NCI-H1694 (cell line): ENCODE results near the gene GART.

Source experiments
- DNase-seq: peaks from one replicate; lab custom pipeline; 2025; lab: John Stamatoyannopoulos, UW

The GART gene

DNA sequence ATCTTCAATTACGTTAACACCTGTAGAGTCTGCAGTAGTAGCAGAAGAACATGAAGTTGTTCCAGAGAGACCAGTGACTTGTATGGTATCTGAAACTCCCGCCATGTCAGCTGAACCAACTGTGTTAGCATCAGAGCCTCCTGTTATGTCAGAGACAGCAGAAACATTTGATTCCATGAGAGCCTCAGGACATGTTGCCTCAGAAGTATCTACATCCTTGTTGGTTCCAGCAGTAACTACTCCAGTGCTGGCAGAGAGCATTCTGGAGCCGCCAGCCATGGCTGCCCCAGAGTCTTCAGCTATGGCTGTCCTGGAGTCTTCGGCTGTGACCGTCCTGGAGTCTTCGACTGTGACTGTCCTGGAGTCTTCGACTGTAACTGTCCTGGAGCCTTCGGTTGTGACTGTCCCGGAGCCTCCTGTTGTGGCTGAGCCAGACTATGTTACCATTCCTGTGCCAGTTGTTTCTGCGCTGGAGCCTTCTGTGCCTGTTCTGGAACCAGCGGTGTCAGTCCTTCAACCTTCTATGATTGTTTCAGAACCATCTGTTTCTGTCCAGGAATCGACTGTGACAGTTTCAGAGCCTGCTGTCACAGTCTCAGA lies 11.2 kb upstream of the GART start:
- DNase-seq, result no peak

DNA sequence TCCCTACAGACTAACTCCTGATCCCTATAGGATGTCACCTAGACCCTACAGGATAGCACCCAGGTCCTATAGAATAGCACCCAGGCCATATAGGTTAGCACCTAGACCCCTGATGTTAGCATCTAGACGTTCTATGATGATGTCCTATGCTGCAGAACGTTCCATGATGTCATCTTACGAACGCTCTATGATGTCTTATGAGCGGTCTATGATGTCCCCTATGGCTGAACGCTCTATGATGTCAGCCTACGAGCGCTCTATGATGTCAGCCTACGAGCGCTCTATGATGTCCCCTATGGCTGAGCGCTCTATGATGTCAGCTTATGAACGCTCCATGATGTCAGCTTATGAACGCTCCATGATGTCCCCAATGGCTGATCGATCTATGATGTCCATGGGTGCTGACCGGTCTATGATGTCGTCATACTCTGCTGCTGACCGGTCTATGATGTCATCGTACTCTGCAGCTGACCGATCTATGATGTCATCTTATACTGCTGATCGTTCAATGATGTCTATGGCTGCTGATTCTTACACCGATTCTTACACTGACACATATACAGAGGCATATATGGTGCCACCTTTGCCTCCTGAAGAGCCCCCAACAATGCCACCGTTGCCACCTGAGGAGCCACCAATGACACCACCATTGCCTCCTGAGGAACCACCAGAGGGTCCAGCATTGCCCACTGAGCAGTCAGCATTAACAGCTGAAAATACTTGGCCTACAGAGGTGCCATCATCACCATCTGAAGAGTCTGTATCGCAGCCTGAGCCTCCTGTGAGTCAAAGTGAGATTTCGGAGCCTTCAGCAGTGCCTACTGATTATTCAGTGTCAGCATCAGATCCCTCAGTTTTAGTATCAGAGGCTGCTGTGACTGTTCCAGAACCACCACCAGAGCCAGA lies 10.4 kb upstream of the GART start:
- no peak for DNase-seq

DNA sequence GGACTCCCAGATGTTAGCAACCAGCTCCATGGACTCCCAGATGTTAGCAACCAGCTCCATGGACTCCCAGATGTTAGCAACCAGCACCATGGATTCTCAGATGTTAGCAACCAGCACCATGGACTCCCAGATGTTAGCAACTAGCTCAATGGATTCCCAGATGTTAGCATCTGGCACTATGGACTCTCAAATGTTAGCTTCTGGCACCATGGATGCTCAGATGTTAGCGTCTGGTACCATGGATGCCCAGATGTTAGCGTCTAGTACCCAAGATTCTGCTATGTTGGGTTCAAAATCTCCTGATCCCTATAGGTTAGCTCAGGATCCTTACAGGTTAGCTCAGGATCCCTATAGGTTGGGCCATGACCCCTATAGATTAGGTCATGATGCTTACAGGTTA lies 9.7 kb upstream of the GART start:
- no peak for DNase-seq

DNA sequence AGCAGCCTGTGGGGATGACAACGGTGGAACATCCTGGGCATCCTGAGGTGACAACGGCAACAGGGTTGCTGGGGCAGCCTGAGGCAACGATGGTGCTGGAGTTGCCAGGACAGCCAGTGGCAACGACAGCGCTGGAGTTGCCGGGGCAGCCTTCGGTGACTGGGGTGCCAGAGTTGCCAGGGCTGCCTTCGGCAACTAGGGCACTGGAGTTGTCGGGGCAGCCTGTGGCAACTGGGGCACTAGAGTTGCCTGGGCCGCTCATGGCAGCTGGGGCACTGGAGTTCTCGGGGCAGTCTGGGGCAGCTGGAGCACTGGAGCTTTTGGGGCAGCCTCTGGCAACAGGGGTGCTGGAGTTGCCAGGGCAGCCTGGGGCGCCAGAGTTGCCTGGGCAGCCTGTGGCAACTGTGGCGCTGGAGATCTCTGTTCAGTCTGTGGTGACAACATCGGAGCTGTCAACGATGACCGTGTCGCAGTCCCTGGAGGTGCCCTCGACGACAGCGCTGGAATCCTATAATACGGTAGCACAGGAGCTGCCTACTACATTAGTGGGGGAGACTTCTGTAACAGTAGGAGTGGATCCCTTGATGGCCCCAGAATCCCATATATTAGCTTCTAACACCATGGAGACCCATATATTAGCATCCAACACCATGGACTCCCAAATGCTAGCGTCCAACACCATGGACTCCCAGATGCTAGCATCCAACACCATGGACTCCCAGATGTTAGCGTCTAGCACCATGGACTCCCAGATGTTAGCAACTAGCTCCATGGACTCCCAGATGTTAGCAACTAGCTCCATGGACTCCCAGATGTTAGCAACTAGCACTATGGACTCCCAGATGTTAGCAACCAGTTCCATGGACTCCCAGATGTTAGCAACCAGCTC lies 9.1 kb upstream of the GART start:
- no peak for DNase-seq

DNA sequence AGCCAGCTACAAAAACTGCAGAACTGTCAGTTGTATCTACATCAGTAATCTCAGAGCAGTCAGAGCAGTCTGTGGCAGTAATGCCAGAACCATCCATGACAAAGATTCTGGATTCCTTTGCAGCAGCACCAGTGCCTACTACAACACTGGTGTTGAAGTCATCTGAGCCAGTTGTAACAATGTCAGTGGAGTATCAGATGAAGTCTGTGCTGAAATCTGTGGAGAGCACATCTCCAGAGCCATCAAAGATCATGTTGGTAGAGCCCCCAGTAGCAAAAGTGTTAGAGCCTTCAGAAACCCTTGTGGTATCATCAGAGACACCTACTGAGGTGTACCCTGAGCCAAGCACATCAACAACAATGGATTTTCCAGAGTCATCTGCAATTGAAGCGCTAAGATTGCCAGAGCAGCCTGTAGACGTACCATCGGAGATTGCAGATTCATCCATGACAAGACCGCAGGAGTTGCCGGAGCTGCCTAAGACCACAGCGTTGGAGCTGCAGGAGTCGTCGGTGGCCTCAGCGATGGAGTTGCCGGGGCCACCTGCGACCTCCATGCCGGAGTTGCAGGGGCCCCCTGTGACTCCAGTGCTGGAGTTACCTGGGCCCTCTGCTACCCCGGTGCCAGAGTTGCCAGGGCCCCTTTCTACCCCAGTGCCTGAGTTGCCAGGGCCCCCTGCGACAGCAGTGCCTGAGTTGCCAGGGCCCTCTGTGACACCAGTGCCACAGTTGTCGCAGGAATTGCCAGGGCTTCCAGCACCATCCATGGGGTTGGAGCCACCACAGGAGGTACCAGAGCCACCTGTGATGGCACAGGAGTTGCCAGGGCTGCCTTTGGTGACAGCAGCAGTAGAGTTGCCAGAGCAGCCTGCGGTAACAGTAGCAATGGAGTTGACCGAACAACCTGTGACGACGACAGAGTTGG lies 8.2 kb upstream of the GART start:
- DNase-seq, result no peak

GRCh38 chr21:33546086-33546485 lies 4.2 kb upstream of the GART start:
- no peak for DNase-seq

DNA sequence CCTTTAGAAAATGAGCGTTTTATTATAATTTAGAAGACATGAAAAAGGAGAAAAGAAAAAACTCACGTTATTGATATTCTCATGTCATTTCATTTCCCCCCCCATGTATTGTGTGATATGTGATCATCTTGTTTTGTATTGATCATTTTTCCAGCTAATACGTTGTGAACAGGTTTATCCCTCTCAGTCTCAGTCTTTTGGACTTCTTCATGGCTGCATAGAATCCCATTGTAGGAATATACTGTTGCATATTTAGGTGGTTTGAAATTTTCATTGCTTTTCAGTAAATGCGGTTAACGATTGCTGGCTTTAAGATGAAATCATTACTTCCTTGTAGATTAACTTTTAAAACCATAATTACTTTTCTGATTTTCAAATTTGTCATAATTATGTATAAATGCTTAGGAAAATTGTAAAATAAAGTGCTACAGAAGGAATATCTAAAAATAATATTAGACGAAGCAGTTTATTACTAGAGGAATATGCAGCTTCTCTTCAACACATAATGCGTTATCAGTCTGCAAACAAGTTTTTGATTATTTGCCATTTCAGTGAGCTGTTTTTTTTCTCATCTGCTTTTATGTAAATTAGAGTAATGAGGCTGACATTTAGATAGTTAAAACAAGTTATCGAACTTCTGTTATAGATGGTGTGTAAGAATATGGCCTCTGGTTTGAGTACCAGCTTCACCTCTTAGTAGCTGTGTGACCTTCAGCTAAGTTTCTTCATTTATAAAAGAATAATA lies 2.7 kb upstream of the GART start:
- DNase-seq, result no peak

DNA sequence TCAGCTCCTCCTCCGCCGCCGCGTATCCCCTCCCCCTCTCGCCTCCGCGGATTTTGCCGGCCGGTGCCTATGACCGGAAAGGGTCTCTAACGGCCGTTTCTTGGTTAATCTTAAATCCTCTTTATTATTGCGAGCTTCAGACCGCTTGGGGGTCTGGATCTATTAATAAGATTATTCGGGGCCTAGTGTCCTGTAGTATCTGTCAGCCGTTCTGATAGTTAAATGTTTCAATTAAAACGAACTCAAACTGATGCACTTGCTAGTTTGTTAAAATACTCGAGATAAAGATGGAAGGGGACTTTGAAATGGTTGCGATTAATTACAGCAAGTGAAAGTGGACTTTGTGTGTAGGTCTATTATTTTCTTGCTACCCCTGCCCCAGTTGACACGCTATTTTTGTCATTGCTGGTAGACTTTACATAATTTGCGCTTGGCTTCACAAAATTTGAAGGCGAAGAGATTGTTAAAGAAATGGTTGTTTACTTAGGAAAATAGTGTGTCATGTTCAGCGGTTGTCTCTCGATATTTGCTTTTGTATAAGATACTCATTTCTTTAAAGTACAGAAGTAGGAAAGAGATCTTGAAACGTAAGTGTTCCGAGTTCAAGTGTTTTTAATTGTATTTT lies 1.7 kb upstream of the GART start:
- DNase-seq, result no peak

- DNase-seq, result peak; percentile 99
Observed at GRCh38 chr21:33542640-33543504, 955 bp upstream of the GART start, which contains the start of gene SON. TSS of gene SON (plus strand) at chr21:33543038. CDS start at chr21:33543093, 55 bp downstream.

DNA sequence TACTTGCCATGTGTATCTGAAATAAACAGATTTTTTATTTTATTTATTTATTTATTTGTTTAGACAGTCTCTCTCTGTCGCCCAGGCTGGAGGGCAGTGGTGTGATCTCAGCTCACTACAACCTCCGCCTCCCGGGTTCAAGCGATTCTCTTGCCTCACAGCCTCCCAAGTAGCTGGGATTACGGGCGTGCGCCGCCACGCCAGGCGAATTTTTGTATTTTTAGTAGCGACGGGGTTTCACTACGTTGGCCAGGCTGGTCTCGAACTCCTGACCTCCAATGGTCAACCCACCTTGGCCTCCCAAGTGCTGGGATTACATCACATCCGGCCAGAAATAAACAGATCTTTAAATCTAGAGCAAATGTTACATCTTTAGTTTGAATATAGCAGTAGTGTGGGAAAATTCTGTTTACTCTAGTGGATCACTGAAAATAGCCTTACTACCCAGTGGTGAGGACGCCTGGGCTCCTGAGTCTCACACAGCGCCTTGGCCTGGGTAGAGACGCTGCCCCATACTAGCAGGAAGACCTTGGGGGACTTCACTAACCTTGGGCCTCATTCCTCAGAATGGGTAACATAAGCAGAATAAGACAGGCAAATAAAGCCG lies 709 bp downstream of the GART start:
- no peak for DNase-seq

DNA sequence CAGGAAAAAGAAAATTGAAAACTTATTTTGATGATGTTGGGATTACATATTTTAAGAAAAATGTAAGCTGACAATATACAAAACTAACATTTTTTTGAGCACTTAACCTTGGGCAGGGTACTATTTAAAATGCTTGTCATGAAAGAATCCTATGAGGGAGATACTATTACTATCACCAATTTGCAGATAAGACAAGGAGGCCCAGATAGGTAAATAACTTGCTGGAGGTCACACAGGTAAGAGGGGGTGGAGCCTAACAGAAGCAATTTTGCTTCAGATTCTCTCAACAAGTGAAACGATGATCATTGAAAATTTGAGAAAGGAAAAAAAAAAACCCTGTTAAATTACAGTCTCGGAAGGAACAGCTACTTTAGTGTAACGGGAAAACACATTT lies 1.2 kb downstream of the GART start:
- DNase-seq, result no peak

DNA sequence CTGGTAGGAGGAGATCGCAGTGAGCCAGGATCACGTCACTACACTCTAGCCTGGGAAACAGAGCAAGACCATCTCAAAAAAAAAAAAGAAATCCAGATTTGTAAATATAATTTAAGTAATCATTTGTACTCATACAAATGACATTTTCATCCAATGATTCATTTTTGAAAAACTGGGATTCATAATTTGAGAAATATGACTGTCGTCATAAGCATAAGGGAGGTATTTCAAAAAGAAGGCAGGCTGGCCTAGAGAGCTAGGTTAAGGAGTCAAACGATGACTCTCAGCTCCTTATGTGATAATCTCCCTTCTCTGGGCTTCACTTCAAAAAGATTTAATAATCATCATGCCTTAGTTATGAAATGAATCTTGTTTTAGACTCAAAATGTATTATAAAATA lies 2.3 kb downstream of the GART start:
- no peak for DNase-seq

GRCh38 chr21:33537212-33537611 lies 4.7 kb downstream of the GART start:
- no peak for DNase-seq

DNA sequence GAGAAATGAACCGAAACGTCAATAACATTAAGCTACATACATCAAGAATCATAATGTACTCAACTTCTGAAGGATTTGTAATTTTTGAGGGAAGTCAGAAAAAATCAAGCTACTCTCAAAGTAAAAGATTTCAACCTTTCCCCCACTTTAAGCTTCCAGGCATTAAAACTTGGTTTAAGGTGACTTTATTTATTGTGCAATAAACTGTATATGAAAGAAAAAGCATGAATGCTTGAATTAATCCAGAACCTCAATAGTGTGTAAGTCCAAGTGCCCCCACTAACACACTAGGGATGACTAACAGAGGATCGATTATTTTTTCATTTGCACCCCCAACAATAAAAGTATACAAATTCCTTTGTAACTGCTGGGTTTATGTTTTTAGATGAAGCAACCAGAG lies 10.9 kb downstream of the GART start:
- no peak for DNase-seq

- DNase-seq, result no peak
Observed at GRCh38 chr21:33522953-33523349, 19.0 kb downstream of the GART start.

GRCh38 chr21:33522297-33522952 lies 19.5 kb downstream of the GART start:
- DNase-seq, result no peak

DNA sequence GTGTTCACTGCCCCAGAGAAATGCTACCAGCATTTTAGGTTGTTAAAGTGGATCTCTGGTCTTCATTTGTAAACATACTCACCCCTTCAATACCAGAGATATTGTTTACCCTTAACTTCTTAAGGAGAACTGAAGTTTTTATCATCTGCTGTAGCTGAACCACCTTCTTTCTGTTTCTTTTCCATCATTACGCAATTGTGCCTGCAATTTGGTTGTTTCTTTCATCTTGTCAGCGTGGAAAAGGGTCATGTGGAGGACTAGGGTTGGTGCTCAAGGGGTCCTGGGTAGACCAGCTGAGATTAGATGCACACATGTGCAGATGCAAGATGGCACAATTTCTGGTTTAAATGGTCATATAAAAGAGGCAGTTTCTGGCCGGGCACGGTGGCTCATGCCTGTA lies 23.0 kb downstream of the GART start:
- DNase-seq, result no peak

DNA sequence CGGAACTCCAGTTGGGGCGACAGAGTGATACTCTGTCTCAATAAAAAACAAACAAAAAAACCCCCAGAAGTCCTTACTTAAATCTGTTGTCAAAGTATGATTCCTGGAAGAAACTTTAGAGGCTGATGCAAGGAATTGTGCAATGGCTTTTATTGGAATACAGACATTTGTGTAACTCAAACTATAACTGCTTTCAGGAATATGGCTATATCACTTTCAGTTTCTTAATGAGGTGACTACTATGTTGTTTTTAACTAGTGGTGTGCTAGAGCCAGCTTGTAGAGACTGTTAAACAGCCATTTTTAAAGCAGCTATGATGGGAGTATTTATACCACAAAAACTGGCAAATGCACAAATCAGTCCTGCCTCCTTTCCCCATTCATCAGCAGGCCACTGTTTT lies 27.7 kb downstream of the GART start:
- no peak for DNase-seq
